GM18499 (cell line): ENCODE results near the gene PHACTR3.
"Not testable (repeated sequence)": the region's sequence is repeated elsewhere in the genome, so short reads cannot be mapped to it uniquely, and the experiment has no call there.

Experiments
- ATAC-seq: cut with Tn5 transposase; IDR thresholded peaks from one replicate; pipeline ENCODE4 v1.9.1; 2021; ENCODE audit warnings: moderate number of reproducible peaks; ENCODE audit not compliant: insufficient read depth, unreplicated experiment

The PHACTR3 gene

DNA sequence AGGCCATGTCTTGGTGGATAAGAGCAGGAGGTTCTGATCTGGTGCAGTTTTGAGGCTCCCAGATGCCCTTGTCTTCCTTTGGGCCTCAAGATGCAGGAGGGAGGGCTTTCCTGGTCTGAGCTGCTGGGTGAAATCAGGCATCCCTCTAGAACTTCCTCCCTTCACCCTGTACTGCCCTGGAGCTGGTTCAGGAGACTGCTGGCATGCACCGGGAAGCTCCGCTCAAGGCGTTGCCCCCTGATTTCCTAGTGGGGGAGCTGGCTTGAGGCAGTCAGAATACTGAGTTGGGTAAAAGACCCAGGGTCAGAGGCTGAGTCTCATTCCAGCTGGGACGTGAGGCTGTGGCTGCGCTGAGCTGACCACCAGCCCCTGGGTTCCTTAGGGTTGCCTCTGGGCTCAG, 12.0 kb downstream of the PHACTR3 start:
- no peak for ATAC-seq

DNA sequence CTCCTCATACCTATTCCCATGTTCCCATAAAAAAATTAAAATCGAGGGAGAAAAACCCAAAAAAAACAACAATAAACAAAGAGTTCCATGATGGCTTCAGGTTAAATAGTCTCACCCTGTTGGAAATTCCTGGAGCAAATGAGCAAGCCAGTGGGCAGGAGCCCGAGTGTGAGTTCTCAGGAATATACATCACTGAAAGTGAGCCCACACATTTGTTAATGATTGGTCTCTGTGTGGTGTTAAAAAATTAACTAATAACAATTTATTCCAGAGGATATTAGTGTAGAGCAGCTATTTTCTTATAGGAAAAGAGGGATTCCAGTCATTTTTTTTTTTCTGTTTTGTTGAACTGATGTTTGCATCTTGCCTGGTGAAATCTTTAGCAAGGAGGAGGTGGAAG, 12.9 kb downstream of the PHACTR3 start:
- ATAC-seq: no peak

GRCh38 chr20:59618131-59618530, 13.8 kb downstream of the PHACTR3 start:
- ATAC-seq: no peak

- not testable (repeated sequence) for ATAC-seq
These were observed 14.2 kb downstream of the PHACTR3 start for GRCh38 chr20:59618585-59618984.

GRCh38 chr20:59620860-59621505, 16.6 kb downstream of the PHACTR3 start:
- ATAC-seq: no peak

- no peak for ATAC-seq
These were observed 18.2 kb downstream of the PHACTR3 start for GRCh38 chr20:59622496-59622895.

DNA sequence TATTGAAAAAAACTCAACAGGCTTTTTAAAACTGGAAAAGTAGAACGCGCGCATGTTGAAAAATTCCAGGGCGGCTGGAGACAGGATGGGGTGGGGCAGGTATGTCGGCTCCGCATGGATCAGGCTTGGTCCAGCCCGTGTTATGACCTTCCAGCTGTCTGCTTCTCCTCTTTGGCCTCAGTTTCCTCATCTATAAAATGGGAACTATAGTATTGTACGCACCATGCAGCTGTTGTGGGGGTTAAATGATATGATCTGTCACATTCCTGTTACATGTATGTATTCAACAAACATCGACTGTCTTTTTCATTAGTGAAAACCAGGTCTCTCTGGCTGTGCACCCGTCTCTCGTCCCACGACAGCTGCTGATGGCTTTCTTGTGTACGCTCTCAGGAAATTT, 18.8 kb downstream of the PHACTR3 start:
- no peak for ATAC-seq

GRCh38 chr20:59623583-59623982, 19.2 kb downstream of the PHACTR3 start:
- no peak for ATAC-seq

DNA sequence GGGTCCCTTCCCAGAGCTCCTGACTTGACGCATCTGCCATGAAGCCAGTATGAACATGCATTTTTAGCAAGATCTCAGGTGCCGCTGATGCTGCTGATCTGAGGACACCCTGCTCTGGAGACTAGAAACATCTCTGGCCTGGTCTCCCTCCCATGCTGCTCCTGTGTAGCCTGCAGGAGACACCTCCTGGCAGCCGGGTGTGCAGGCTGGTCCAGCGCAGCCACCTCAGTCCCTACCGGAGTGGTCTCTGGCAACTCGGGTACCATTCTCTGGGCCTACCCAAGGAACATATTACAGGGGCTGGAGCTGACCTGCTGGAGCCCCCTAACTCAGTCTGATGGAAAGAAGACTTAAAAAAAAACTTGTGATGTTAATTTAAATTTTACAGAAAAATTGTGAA, 20.1 kb downstream of the PHACTR3 start:
- no peak for ATAC-seq

- ATAC-seq: no peak
These were observed 21.0 kb downstream of the PHACTR3 start for GRCh38 chr20:59625214-59625922.

GRCh38 chr20:59627298-59627697, 23.0 kb downstream of the PHACTR3 start:
- ATAC-seq: no peak

GRCh38 chr20:59628171-59628570, 23.8 kb downstream of the PHACTR3 start:
- ATAC-seq: no peak

DNA sequence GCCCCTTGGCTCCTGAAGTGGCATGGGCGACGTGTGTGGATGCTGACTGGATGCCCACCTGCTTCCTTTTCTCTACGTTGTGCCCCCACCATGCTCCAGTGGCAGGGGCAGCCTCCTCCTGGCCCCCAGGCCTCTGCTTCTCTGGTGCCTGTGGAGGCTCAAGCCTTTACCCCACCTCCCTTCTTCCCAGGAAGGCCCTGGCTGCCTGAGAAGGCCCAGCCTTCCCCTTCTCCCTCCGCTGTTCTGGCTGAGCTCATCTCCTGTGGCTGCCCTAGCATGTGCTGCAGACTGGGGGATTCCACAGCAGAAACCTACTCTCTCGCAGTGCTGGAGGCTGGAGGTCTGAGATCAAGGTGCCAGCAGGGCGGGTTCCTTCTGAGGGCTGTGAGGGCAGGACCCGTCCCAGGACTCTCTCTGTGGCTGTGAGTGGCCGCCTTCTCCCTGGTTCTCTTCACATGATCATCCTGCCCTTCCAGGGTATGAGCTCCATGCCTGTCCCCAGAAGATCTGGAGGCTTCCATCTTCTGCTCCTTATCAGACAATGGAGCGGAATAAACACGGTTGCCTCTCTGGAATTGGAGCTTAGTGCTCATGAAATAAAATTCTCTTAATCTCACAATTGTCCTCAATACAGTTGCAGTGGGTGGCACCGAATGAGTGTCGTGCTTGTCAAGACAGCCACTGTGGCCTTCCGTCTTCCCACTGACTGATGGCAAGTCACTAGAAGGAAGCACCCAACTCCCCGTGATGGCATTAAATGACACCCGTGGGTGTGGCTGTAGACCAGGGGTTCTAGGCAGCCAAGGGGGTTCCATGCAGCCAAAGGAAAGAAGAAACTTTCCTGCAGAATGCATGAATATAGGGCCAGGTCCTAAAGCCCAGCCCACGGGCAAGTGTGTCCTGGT, 25.1 kb downstream of the PHACTR3 start:
- ATAC-seq: no peak

GRCh38 chr20:59630526-59630925, 26.2 kb downstream of the PHACTR3 start:
- no peak for ATAC-seq

DNA sequence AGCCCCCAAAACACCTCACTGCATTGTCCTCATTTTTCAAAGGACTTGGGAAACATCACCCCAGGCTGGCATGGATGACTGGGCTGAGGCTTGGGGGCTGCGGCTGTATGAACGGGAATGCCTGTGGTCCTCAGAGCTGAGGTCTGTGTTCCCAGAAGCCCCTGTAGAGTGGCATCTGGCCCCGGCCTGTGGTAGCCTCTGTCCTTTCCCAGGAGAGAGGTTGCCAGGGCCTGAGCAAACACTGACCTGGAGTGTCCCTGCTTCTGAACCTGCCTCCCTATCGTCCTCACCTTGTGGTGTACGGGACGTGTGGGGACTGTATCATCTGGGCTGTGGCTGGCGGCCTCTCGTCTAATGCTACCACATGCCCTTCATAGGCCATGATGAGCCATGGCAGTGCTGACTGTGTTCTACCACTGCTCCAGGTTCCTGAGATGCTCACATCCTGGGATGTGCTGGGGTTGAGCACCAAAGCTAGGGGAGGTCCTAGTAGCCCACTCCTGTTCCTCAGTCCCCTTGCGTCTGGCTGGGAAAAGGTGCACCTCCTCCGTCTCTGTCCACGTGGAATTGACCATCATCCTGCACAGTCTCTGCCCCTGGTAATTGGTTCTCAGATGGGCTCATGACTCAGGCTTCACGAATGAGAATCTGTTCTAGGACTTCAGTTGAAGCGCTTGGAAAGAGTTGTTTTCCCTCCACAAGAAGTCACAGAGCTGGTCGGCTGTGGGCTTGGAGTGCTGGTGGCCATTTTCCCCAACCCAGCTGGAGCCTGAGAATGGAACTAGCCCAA, 27.6 kb downstream of the PHACTR3 start:
- ATAC-seq: no peak

DNA sequence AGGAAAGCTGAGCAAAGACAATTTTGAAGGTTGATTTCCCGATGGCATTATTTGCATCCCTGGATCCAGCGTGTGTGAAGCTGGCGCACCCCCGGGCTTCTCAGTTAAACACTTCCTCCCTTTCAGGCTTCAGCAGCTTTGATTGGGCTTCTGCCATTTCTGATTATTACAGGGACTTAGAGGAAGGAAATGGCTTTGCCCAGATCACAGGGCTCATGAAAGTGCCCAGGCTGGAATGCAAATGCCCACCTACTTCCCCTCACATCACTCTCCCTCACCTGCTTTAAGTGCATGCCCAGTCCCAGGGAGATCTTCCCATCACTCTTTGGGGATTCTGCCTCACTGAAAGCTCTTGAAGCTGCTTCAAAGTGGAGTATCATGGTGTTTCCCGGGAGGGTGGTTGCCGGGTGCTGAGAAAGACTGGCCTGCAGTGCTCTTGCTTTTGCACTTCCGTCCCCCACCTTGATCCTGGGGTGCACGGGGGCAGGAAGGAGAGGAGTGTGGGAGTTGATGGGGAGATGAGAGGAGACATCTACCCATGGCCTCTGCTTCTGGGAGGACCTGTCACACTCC, 28.3 kb downstream of the PHACTR3 start:
- no peak for ATAC-seq

DNA sequence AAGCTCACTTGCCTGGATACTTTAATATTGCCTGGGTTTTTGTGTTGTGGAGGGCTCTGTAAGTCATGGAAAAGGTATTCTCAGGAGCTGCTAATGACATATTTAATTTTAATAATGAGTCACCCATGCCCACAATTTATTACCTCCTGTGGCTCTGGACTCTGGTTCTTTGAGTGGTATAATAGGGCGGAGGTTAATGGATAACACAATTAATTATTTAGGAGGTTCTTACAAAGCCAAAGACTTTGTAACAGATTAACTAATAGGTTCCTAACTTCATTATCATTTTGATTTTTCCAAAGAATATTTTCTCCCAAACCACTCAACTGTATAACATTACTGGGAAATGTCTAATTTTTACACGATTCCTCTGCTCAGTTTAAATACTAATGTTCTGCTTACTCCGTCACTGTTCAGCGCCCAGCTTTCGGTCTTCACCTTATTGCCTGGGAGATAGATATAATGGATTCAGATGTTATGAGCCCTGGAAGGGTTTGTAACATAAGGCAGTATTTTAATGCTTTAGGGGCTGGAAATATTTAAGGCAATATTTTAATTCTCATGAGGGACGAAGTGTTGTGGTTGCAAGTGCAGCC, 29.4 kb downstream of the PHACTR3 start:
- ATAC-seq: no peak

DNA sequence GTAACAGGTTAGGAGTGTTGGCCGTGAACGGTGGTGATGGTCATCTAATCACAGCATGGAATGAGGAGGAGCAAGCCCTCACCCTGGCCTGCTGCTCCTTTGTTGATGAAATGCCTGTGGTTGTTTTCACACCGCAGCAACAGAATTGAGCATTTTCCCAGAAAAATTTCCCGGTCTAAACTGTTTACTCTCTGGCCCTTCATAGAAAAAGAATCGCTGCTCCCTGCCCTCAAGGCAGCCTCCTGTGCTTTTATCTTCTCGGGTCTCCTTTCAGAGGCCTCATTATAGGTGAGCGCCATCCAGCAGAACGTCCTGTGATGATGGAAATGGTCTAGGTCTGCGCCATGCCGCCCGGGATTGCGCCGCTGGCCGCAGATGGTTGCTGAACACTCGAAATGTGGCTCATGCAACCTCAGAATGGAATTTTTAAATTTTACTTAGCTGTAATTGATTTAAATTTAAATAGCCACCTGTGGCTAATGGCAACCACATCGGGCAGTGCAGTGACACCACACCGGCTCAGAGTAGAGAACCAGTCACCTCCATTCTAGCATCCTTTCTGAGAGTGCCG, 30.2 kb downstream of the PHACTR3 start:
- no peak for ATAC-seq

DNA sequence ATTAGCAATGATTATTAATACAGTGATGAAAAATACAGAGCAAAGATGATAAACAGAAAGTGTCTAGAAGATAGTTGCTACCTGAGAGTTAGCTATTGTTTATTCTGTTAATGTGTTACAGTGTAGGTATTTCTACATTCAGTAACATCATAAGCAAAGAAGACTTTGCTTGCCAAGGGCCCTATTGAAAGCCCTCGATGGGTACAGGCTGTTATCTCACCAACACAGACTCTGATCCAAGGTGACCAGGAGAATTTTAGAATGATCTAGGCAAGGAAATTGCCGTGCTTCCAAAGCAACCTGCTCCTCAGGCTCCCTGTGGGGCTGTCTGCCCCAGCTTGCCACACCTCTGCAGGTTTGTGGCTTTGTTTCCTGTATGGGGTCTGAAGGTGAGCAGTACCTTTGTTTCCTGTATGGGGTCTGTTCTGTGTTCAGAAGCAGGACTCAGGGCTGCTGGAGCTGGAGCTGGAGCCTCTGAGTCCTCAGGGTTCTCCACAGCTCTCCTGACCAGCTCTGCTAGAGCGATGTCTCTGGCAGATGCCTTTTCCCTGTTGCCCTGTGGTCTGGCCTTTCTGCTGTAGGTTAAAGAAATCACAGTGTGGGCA, 32.5 kb downstream of the PHACTR3 start:
- ATAC-seq: no peak
